ENCODE measurements around the gene SKI.

Gene SKI

DNA sequence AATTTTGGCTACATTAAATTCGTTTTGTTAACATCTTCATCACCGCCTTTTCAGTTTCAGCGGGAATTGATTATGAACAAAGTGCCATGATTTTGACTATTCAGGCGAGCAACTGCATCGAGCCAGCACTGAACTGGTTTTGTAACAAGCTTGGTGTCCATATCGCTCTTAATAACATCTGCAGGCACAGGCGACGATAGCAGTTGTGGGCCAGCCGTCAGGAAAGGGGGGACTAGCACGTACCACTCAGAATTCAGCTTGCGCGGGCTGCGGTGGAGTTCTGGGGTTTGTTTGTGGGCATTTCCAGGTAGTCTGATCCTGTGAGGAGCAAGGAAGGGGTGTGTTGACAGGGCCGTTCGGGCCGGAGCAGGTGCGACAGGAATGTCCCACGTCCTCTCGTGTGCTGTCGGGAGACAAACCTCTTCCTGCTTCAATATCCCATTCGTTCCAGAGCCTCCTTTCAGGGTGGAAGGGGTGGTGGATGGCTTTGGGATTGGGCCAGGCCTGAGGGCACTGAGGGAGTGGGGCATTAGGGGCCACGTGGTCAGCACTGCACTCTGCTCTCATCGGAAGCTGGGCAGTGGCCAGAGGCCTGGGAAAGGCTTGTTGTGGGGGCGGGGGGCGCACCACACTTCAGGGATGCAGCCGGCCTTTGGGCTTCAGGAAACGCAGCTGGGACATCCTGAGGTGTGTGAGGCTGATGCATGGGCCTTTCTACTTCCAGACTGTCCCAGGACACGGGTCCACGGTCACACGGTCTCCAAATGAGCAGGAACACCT is 39.1 kb downstream of the SKI start:
- no peak for DNase-seq

DNA sequence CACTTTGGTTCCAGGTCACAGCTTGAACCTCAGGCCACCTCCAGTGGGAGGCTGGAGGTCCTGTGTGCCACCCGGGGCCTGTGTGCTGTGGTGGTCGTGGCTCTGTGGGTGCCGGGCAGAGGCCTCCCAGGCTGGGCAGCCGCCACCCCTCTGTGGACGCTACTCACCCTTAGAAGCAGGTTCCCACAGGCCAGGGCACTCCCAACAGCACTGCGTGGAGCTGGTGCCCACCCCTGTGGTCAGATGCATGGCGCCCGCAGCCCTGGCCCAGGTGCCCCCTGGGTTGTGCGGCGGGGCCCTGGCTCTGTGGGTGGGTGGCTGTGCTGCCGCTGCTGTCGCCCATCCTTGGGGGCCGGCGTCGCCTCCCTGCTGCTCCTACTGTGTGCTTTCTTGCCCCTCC is 39.7 kb downstream of the SKI start:
- DNase-seq, result no peak

DNA sequence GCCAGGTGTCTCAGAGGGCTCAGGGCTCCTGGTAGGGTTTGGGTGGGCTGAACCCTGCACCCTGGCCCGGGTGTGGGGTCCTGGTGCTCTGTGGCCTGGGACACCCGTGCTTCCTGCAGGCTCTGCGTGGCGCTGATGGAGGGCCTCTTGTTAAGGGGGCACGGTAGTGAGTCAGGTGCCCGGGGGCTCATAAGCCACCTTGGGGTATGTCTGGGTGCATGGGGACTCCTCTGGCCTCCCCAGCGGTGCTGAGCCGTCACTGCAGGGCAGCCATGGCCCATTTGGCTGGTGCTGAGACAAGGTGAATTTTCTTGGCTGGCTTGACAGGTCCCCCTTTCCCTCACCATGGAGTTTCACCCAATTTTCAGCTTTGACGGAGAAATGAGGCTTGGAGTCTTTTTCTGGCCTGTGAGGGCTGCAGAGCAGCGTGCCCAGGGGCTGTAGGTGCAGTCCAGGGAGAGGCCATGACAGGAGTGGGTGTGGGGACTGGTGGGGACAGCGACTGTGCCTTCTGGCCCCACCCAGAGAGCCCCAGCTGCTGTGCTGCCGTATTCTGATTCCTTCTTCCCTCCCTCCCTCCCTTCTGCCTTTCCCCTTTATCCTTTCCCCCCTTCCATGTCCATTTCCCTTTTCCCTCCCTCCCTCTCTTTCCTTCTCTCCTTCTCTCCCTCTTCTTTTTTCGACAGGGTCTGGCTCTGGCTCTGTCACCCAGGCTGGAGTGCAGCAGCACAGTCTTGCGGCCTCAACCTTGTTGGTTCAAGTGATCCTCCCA is 40.4 kb downstream of the SKI start:
- DNase-seq, result no peak

DNA sequence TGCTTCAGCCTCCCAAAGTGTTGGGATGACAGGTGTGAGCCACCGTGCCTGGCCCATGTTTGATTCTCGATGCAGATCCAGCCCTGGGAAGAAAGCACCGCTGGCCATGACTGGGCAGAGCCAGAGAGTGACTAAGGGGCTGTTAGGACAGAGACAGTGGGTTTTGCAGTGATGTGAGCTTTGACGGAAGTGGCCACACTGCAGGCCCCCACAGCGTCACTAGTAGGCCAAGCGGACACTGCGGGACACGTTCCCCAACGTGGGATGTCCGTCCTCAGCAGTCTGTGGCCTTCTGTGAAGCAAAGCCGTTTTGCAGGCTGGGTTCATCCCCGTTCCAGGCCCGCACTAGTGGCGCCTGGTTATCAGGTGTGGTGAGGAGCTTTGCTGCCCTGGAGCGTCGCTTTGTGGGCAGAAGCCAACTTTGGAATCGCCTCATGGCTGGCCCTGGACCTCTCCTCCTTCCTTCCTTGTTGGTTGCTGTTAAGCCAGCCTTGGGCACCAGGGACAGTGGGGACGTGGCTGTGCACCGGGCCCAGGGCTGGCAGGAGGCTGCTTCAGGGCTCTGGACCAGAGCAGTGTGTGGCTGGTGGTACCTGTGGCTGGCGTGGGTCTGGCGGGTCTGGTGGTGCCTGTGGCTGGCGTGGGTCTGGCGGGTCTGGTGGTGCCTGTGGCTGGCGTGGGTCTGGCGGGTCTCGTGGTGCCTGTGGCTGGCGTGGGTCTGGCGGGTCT is 41.2 kb downstream of the SKI start:
- no peak for DNase-seq

DNA sequence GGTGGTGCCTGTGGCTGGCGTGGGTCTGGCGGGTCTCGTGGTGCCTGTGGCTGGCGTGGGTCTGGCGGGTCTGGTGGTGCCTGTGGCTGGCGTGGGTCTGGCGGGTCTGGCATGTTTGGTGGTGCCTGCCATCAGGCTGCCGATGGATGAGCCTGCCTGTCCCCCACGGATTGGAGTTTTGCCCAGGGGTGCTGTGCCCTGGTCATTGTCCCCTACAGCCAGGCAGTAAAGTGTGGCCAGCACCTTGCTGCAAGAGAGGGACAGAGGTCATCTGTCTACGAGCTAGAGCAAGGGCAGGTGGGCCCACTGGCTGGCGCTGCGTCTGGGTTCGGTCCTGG is 41.8 kb downstream of the SKI start:
- DNase-seq, result no peak

DNA sequence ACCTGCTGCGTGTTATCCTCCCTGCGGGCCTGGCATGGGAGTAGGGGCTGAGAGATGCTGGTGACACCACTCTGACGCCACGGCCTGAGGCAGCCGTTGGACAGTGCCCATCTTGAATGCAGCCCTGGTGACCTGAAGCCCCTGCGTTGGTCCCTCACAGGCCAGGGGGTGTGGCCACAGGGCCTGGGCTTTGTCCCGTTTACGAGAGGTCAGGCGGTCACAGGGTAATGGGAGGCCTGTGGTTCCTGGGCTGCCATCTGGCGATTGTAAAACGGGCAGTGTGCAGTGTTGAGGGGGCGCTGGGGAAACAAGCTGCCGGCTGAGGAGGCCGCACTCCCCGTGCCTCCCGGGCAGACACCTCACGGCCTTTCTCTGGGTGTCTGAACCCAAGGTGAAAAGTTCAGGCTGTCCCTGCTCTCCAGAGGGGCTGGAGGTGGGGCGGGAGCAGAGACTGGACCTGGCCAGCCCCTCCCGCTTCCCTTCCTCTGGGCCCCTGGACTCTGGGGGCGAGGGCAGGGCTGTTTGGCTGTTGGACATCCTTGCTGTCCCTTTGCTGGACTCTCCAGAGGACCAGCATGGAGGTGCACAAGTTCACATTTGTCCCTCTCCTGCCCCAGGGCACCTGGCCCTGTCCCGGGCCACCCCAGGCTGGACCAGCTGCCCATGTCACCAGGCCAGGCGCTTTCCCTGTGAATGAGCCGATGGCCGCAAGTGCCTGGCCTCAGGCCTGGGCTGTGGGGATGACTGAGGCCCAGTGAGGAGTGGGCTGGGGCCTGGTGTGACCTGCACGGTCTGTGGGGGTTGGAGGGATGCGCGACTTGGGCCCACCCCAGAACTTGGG is 42.4 kb downstream of the SKI start:
- DNase-seq, result no peak

DNA sequence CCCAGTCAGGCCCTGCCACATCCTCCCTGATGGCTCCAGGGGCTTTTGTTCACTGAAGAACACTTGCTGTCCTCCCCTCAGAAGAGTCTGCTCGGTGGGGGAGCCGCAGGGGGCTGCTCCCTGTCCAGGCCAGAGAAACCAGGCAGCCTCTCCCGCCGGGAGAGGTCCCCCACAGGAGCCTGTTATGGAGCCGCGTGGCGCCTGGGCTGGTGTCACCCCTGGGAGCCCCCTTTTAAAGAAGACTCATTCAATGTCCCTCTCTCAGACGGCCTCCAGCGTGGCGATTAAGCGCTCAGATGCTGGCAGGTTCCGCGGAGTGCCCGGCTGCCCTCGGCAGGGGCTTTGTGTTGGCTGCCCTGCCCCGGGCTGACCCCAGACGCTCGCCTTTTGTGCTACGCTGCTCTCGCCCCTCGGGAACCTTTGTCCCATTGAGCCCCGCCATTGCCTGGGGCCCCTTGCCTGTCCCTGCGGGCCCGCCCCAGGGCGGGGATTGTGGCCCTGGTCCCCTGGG is 43.1 kb downstream of the SKI start:
- no peak for DNase-seq

DNA sequence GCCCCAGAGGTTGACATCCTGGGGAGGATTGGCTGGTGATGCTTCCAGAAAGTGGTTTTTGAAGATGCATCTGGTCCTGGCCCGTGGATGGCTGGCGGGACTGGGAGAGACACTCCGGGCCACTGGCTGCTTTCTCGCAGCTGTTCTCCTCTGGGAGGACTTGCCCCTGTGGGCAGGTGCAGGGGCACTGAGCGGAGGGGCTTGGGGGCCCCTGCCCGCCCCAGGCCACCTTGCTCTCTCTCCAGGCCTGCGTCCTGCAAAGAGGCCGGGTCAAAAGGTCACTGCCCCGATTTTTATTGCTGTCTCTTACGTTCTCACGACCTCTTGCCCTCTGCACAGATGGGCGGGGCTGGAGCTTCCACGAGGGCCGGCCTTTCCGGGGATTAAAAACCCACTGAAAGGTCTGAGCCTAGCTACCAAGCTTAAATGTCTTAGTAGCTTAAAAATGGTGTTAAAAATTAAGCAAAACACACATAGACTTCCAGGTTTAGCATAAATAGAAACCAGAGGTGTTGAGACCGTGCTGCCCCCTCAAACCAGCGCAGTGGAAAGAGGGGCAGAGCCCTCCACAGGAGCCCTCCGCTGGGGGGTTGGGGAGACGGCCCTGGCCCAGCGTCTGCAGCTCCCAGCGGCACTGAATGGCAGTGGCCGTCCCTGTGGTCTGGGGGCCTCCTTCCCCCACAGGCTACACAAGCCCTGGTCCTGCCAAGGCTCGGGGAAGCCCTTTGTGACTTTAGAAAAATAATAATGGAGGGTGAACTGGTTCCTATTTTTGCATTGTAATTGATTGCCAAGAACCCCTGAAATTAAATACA is 43.9 kb downstream of the SKI start:
- no peak for DNase-seq

DNA sequence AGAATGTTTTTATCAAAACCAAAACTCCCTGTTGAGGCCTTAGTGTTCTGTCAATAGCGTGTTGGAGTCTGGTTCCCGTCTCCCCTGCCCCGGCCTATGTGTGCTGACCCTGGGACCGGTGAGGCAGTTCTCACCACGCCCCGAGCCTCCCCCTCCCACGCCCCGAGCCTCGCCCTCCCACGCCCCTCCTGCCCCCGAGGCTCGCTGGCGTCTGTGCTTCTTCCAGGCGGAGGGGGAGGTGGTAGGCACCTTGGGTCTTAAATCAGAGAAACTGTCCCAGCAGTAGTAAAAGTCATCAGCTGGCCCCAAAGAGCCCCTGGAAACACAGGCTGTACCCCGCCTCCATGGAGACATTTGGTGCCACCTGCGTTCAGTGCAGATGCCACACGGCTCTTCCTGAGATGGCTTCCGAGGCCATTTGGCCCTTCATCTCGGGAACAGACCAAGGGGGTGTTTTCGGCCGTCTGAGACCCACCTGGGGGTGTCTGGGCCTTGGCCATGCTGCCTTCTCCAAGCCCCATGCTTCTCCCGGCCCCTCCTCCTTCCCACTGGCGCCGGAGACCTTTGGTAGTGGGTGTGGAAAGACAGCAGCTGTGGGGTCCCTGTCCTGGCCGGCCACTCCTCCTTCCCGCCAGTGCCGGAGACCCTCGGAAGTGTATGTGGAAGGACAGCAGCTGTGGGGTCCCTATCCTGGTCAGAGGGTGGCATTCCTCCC is 44.7 kb downstream of the SKI start:
- no peak for DNase-seq

DNA sequence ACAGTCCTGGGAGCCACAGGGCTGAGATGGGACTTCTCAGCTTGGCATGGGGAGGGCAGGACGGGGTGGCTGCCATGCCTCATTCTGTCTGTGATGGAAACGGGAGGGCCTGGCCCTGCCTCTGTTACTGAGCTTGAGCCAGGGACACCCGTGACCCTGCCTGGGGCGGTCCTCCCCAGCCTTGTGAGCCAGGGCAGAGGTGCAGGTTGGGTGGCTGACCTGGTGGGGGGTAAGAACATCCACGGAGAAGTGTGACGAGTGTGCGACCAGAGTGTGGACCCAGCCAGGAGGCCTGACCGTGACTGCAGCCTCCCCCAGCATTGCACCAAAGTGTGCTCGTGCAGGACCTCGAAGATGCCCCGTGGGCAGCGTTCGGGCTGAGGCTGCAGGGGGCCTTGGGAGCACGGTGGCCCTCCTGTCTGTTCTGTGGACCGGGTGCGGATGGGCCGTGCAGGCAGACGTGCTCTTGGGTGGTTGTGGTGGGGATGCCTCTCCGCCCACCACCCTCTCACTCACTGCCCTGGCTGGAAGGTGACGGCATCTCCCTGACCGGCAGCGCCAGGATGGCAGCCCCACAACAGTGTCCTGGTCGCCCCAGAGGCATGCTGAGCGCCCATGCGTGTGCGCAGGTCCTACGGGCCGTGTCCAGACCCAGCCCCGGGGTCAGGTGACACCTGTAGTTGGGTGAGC is 45.4 kb downstream of the SKI start:
- DNase-seq, result no peak

DNA sequence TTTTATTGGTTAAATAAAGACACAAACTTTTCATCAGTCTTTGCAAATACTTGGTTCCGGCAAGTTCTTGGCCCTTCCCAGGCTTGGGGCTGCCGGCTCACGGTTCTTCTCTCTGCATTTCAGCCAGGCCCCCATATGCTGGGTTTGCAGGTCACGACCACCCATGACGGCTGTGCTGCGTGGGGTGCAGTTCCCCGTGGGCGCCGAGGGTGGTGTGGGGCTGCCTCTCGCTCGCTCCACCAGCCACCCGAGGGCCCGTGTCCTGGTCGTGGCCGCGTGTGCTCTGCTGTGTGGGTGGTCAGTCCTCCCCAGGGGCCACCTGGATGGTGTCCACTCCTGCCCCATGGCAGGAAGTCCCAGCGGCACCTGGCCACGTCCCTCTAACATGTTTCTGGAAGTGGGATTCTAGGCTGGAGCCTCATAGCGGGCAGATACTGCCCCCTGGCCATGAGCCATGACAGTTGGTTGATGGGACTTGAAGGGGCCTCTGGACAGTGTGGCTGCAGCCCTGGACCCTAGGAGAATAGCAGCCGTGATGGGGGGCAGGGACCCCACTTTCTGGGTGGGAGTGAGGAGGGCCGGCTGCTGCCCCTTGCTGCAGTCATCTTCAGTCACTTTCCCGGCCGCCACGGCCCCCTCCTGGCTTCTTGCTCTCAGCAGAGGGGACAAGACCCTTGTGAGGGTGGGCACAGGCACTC is 46.3 kb downstream of the SKI start:
- no peak for DNase-seq

DNA sequence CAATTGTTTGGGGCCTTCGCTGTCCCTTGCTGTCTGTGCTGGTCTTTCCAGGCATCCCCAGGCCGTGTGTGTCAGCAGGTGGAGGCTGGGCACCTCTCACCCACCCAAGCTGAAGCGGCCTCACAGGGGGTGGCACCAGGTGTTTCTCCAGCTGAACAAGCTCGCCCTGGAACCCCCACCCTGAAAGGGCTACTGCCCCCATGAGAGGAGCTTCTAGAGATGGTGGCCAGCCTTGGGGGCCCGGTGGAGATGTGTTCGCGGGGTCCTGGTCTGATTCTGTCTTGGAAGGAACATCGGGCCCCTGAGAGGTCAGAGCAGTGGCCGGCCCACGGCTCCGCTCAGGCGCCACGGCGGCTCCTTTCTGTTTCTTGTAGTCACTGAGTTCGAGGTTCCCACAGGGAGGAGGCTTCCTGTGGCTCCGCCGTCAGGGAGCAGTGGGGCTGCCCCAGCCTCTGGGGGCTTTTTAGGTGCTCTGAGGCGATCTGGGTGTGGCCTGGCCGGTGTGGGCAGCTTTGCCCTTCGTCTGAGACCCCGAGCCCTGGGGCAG is 46.9 kb downstream of the SKI start:
- no peak for DNase-seq

DNA sequence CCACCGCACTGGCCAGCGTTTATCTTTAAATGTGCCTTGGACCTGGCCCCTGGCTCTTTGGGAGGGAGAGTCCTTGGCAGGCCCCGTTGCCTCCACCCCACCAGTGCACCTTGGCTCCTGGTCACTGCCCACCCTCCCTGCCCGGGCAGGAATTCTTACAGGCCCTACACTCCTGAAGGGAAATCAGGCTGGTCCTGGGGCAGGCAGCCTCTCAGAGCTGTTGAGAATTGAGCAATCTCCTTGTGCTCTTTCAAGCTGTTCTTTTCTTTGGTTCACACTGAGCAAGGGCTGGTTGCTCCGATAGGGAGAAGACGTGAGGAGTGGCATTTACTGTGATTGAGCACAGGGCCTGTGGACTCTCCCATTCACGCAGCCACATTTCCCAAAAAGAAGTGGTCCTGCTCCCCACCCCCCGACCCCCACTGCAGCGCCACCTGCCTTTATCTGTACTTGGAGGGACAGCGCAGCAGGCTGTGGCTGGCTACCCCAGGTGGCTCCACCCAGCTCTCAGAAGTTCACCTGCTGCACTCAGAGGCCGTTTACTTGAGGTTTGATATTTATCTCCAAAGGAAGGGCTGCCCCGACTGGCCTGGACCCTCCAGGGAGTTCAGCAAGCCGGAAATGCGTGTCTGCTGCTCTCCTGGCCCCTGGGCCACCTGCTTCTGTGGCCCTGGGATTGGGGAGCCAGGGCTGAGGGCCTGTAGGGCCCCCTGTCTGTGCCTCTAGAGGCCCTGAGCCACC is 47.8 kb downstream of the SKI start:
- DNase-seq, result peak in 1 of 5 experiments; percentile 31

DNA sequence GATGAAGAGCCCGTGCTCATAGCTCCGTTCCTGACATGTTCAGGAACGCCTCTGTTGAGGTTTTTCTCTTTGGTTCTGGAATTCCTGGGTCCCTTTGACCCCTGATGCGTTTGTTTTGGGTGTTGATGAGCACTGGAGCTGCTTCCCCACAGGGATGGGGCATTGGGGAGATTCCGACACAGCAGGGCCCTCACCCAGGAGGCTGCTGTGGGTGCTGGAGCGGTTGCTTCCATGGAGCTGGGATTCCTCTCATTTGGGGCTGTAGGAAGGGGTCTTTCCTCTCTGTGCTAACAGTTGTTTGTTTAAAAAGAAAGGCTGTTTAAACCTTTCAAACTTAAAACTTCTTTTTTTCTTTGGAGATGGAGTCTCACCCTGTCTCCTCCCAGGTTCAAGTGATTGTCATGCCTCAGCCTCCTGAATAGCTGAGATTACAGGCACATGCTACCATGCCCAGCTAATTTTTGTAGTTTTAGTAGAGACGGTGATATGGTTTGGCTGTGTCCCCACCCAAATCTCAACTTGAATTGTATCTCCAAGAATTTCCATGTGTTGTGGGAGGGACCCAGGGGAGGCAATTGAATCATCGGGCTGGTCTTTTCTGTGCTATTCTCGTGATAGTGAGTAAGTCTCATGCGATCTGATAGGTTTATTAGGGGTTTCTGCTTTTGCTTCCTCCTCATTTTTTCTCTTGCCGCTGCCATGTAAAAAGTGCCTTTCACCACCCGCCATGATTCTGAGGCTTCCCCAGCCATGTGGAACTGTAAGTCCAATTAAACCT is 48.9 kb downstream of the SKI start:
- DNase-seq, result no peak

DNA sequence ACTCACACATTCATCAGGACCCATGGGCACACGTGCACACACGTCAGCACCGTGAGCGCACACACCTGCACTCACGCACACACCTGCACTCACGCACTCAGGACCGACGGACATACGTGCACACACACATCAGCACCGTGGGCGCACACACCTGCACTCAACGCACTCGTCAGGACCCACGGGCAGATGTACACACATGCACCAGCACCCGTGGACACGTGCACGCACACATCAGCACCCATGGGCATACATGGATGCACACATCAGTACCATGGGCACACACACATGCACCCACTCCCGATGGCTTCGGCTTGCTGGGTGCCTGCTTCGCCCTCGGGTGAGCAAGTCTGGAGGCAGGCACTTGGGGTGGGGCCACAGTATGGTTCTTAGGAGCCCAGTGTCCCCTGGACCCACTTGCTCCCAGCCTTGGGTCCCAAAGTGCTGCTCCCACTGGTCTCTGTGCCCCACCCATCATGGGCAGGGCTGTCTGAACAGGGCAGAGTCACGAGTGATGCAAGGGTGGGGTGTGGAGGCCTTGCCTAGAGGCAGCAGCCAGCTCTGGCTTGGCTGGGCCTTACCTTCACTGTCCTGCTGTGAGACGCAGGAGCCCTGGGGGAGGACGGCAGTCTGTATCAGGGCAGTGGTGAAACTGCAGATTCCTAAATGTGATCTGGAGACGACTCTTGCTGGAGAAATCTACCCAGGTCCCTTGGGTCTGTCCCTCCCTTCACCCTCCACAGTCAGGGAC is 49.8 kb downstream of the SKI start:
- no peak for DNase-seq

DNA sequence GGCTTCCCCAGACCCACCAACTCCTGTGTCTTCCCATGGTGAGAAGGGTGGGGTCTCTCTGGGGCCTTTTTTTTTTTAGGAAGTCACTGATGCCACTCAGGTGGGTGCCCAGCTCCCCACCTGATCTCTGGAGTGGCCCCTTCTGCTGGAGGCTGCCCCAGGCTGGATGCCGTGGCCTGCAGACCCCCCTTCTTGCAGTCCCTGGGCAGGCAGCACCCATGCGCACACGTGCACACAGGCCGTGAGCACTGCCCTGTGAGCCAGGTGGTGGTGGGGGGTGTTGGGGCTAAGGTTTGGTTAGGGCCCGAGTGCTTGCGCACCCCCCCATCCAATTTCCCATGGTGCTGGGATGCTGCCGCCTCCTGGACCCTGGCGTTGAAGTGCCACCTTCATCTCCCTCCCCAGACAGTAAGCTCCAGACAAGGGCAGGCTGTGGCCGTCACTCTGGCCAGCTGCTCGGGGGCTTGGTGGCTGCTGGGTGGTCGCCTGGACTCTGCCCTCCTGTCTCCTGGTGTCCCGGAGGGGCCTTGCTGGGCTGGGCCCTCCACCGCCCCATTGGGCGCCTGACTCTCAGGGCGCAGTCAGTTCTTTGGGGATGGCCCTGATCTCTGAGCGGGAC is 50.6 kb downstream of the SKI start:
- DNase-seq, result no peak

DNA sequence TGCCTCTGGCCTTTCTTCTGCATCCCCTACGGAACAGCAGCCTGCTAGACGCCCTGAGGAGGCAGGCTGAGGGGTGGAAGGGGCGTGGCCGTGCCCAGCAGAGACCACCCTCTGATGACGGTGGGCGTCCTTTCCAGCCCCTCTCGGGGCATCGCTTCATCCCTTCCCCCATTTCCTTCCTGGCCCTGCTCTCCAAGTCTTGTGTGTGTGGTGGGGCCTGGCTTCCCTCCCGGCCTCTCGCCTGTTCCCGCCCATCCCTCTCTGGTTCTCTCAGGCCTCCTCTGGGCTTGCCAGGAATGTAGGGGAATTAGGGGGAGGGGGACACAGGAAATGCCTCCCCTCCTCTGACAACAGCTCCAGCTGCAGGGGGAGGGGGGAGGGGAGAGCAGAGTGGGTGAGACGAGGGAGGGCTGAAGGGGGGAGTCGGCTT is 51.1 kb downstream of the SKI start:
- DNase-seq, result no peak

Data from T-helper 2 cell (primary cell).